ENCODE measurements around the gene DPF1. TPM values are rescaled to one million over a fixed set of nuclear protein-coding genes. Genes with fewer than 3 reads are reported as not detected.

DPF1 gene
- total RNA-seq, 2 donors from 2014 or later = not detected

GRCh38 chr19:38247126-38247525, 23.1 kb upstream of the DPF1 start:
- no peak overlapping the region for H3K4me3 ChIP-seq
- no peaks in the 10 kb centered on the region for H3K27me3 ChIP-seq
- H3K4me1 ChIP-seq = peaks cover 0 to 35% of the 10 kb centered on the region in 2 donors
- H3K9me3 ChIP-seq = no peaks in the 10 kb centered on the region
- no peaks in the 10 kb centered on the region for H3K36me3 ChIP-seq
- TF ChIP-seq, protein P1, sequence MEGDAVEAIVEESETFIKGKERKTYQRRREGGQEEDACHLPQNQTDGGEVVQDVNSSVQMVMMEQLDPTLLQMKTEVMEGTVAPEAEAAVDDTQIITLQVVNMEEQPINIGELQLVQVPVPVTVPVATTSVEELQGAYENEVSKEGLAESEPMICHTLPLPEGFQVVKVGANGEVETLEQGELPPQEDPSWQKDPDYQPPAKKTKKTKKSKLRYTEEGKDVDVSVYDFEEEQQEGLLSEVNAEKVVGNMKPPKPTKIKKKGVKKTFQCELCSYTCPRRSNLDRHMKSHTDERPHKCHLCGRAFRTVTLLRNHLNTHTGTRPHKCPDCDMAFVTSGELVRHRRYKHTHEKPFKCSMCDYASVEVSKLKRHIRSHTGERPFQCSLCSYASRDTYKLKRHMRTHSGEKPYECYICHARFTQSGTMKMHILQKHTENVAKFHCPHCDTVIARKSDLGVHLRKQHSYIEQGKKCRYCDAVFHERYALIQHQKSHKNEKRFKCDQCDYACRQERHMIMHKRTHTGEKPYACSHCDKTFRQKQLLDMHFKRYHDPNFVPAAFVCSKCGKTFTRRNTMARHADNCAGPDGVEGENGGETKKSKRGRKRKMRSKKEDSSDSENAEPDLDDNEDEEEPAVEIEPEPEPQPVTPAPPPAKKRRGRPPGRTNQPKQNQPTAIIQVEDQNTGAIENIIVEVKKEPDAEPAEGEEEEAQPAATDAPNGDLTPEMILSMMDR (IDR thresholded peaks at IDR 0.05) = no peak
- peak overlapping the region in 1 of 2 donors; percentile 51 for H3K27ac ChIP-seq
- DNase-seq (ENCODE audit: low spot score) = no peak

- DNase-seq (ENCODE audit: low spot score) = no peak
- Histone ChIP-seq H3K36me3 (no peaks in the 10 kb centered on the region), H3K27ac (peak overlapping the region in 1 of 2 donors; percentile 51), H3K9me3 (no peaks in the 10 kb centered on the region), H3K4me1 (peaks cover 0 to 23% of the 10 kb centered on the region in 2 donors), H3K27me3 (no peaks in the 10 kb centered on the region), H3K4me3 (no peak overlapping the region)
- TF ChIP-seq, protein P1 (IDR thresholded peaks at IDR 0.05) = no peak
Measured at GRCh38 chr19:38245826-38246498, 21.9 kb upstream of the DPF1 start.

DNA sequence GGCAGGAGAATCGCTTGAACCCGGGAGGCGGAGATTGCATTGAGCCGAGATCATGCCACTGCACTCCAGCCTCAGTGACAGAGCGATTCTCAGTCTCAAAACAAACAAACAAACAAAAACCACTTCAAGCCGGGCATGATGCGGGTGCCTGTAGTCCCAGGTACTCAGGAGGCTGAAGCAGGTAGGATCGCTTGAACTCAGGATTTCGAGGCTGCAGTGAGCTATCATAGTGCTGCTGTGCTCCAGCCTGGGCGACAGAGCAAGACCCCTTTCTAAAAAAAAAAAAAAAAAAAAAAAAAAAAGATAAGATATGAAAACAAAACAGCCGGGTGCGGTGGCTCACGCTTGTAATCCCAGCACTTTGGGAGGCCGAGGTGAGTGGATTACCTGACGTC, 19.3 kb upstream of the DPF1 start:
- DNase-seq (ENCODE audit: low spot score) = no peak
- no peaks in the 10 kb centered on the region for H3K27me3 ChIP-seq
- H3K4me3 ChIP-seq = no peak overlapping the region
- no peaks in the 10 kb centered on the region for H3K9me3 ChIP-seq
- H3K4me1 ChIP-seq = peaks cover 0 to 13% of the 10 kb centered on the region in 2 donors
- H3K36me3 ChIP-seq = no peaks in the 10 kb centered on the region
- TF ChIP-seq, protein P1 (IDR thresholded peaks at IDR 0.05) = no peak
- H3K27ac ChIP-seq = no peak overlapping the region

- no peak overlapping the region for H3K27ac ChIP-seq
- DNase-seq (ENCODE audit: low spot score) = no peak
- peaks cover 0 to 4% of the 10 kb centered on the region in 2 donors for H3K4me1 ChIP-seq
- H3K4me3 ChIP-seq = no peak overlapping the region
- TF ChIP-seq, protein P1 (IDR thresholded peaks at IDR 0.05) = no peak
- H3K36me3 ChIP-seq = no peaks in the 10 kb centered on the region
- no peaks in the 10 kb centered on the region for H3K9me3 ChIP-seq
- no peaks in the 10 kb centered on the region for H3K27me3 ChIP-seq
Measured at GRCh38 chr19:38239816-38240215, 15.8 kb upstream of the DPF1 start.

DNA sequence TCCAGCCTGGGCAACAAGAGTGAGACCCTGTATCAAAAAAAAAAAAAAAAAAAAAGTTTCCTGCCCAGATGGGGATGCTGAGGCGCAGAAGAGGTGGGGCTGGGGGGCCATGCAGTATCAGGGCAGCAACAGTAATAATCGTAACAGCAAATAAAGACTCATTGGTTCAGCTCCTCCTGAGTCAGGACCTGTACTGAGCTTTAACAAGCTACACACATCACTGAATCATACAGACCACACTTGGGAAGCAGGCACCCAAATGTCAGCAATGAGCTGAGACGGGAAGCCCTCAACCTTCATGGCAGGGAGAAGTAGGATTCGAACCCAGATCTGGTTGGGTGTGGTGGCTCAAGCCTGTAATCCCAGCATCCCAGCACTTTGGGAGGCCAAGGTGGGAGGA, 10.6 kb upstream of the DPF1 start:
- H3K27me3 ChIP-seq = no peaks in the 10 kb centered on the region
- no peak for DNase-seq (ENCODE audit: low spot score)

More for the DNA sequence above, 10.6 kb upstream of the DPF1 start:
- H3K4me3 ChIP-seq = no peak overlapping the region
- no peak overlapping the region for H3K27ac ChIP-seq
- H3K9me3 ChIP-seq = no peaks in the 10 kb centered on the region
- H3K36me3 ChIP-seq = no peaks in the 10 kb centered on the region
- TF ChIP-seq, protein P1 (IDR thresholded peaks at IDR 0.05) = no peak
- H3K4me1 ChIP-seq = no peaks in the 10 kb centered on the region
